GM23338 (cell line): Measurements from ENCODE around the gene CCNA2. TPM values are rescaled to one million over a fixed set of nuclear protein-coding genes. Genes with fewer than 3 reads are reported as not detected.

Experiments used
- ATAC-seq: fragments of 200-7000 bp; cut with Tn5 transposase; 3 replicates; pipeline ENCODE4 v1.9.1; 2020
- DNase-seq: peaks from one replicate; pipeline ENCODE4 v3.0.0-alpha.2; 2015; ENCODE audit warnings: low spot score
- H2AFZ ChIP-seq: fragments of 200-600 bp; sonication (generic); 2 replicates; pipeline ENCODE4 v1.8.0; 2016; ENCODE audit warnings: antibody characterized with exemption, mild to moderate bottlenecking, moderate library complexity
- H3F3A ChIP-seq: fragments of 200-600 bp; sonication (generic); replicated peaks from 2 replicates; pipeline ENCODE4 v1.8.0; 2017; ENCODE audit warnings: antibody characterized with exemption, mixed run types, low read depth
- H3K27ac ChIP-seq: fragments of 200-600 bp; sonication (generic); 2 replicates; pipeline ENCODE4 v1.6.1; 2016; ENCODE audit warnings: low read depth
- H3K27me3 ChIP-seq: fragments of 200-600 bp; sonication (generic); 2 replicates; pipeline ENCODE4 v1.8.0; 2016; ENCODE audit warnings: mild to moderate bottlenecking, mixed run types, moderate library complexity; ENCODE audit not compliant: insufficient read depth
- H3K36me3 ChIP-seq: fragments of 200-600 bp; sonication (generic); 2 replicates; pipeline ENCODE4 v1.8.0; 2016; ENCODE audit warnings: mild to moderate bottlenecking; ENCODE audit not compliant: insufficient read depth
- H3K4me1 ChIP-seq: fragments of 200-600 bp; sonication (generic); 2 replicates; pipeline ENCODE4 v1.8.0; 2016; ENCODE audit warnings: mild to moderate bottlenecking, moderate library complexity; ENCODE audit not compliant: insufficient read depth
- H3K4me2 ChIP-seq: fragments of 200-600 bp; sonication (generic); 2 replicates; pipeline ENCODE4 v1.7.1; 2017; ENCODE audit warnings: mixed run types
- H3K4me3 ChIP-seq: fragments of 200-600 bp; sonication (generic); 2 replicates; pipeline ENCODE4 v1.6.1; 2016; ENCODE audit warnings: mixed run types
- H3K79me2 ChIP-seq: fragments of 200-600 bp; sonication (generic); replicated peaks from 2 replicates; pipeline ENCODE4 v1.8.0; 2017; ENCODE audit warnings: mild to moderate bottlenecking; ENCODE audit not compliant: insufficient read depth
- H3K9me2 ChIP-seq: fragments of 200-600 bp; sonication (generic); 2 replicates; pipeline ENCODE4 v1.8.0; 2017; ENCODE audit not compliant: insufficient read depth
- H4K20me1 ChIP-seq: fragments of 200-600 bp; sonication (generic); replicated peaks from 2 replicates; pipeline ENCODE4 v1.8.0; 2017; ENCODE audit warnings: mild to moderate bottlenecking; ENCODE audit not compliant: insufficient read depth
- H3K27ac Mint-ChIP-seq: 2 replicates; pipeline ENCODE4 v1.8.0; 2020; ENCODE audit warnings: inconsistent platforms, mild to moderate bottlenecking, moderate library complexity, mixed read lengths
- H3K27me3 Mint-ChIP-seq: 3 replicates; pipeline ENCODE4 v1.8.0; 2022; ENCODE audit warnings: low read depth, mild to moderate bottlenecking, moderate library complexity, mixed read lengths, inconsistent platforms; ENCODE audit not compliant: insufficient read depth, poor library complexity
- H3K36me3 Mint-ChIP-seq: 3 replicates; pipeline ENCODE4 v1.8.0; 2021; ENCODE audit warnings: low read depth, mild to moderate bottlenecking, inconsistent platforms, moderate library complexity, mixed read lengths
- H3K4me1 Mint-ChIP-seq: 3 replicates; pipeline ENCODE4 v1.8.0; 2020; ENCODE audit warnings: mild to moderate bottlenecking, inconsistent platforms, mixed read lengths
- H3K4me3 Mint-ChIP-seq: 3 replicates; pipeline ENCODE4 v1.8.0; 2021; ENCODE audit warnings: moderate library complexity, mild to moderate bottlenecking, inconsistent platforms, mixed read lengths
- H3K9me3 Mint-ChIP-seq: 3 replicates; pipeline ENCODE4 v1.8.0; 2020; ENCODE audit warnings: moderate library complexity, mild to moderate bottlenecking, inconsistent platforms, mixed read lengths
- CREB1 ChIP-seq: fragments of 250-450 bp; sonication (Bioruptor Pico); IDR thresholded peaks from 2 replicates; pipeline ENCODE4 v1.5.0; 2020; ENCODE audit warnings: low read depth, mild to moderate bottlenecking, moderate library complexity
- CTCF ChIP-seq, 2 experiments: fragments of 200-600 bp in 1 of 2; sonication (generic) in 1 of 2; conservative IDR thresholded peaks; 2 replicates each; pipeline versions ENCODE4 v1.5.1 to v1.6.1; 2016 to 2017; ENCODE audit warnings: antibody characterized with exemption in 2 of 2, low read depth in 2 of 2, mild to moderate bottlenecking in 2 of 2, moderate library complexity in 1 of 2
- EZH2phosphoT487 ChIP-seq: fragments of 200-600 bp; sonication (generic); IDR thresholded peaks from one replicate; pipeline ENCODE4 v1.8.1; 2018; ENCODE audit warnings: antibody characterized with exemption; ENCODE audit not compliant: unreplicated experiment
- JUNB ChIP-seq: IDR thresholded peaks from one replicate; pipeline ENCODE4 v1.6.1; 2016; ENCODE audit warnings: antibody characterized with exemption; ENCODE audit not compliant: unreplicated experiment
- NANOG ChIP-seq: IDR thresholded peaks from 2 replicates; pipeline ENCODE4 v1.6.1; 2016; ENCODE audit warnings: antibody characterized with exemption, borderline replicate concordance
- POLR2AphosphoS5 ChIP-seq: IDR thresholded peaks from 2 replicates; pipeline ENCODE4 v1.6.1; 2016; ENCODE audit warnings: antibody characterized with exemption, low read depth
- REST ChIP-seq: IDR thresholded peaks from one replicate; pipeline ENCODE4 v1.6.1; 2018; ENCODE audit warnings: antibody characterized with exemption; ENCODE audit not compliant: unreplicated experiment
- STAT1 ChIP-seq: IDR thresholded peaks from one replicate; pipeline ENCODE4 v1.6.1; 2016; ENCODE audit warnings: antibody characterized with exemption; ENCODE audit not compliant: unreplicated experiment
- ZNF114 ChIP-seq: fragments of 250-450 bp; sonication (Bioruptor Pico); IDR thresholded peaks from 2 replicates; pipeline ENCODE4 v1.5.0; 2020; ENCODE audit warnings: mild to moderate bottlenecking, moderate library complexity
- ZNF331 ChIP-seq: fragments of 250-450 bp; sonication (Bioruptor Pico); IDR thresholded peaks from 2 replicates; pipeline ENCODE4 v1.5.0; 2020; ENCODE audit warnings: low read depth, mild to moderate bottlenecking, moderate library complexity
- ZNF462 ChIP-seq: fragments of 250-450 bp; sonication (Bioruptor Pico); IDR thresholded peaks from 2 replicates; pipeline ENCODE4 v1.5.0; 2020; ENCODE audit warnings: mild to moderate bottlenecking, moderate library complexity
- polyA plus RNA-seq: library from polyadenylated mRNA; unstranded; fragments of >200 nt; fragmentation: Nextera tagmentation; extraction: Ambion mirVana; gene quantifications from 2 replicates; pipeline ENCODE4 v1.2.1, GENCODE V29; 2016
- total RNA-seq: library from RNA; depleted of rRNA; stranded (reverse); fragments of >200 nt; shearing (Covaris generic); gene quantifications from 2 replicates; pipeline ENCODE4 v1.2.3, GENCODE V29; 2014
- TF ChIP-seq, protein P1 (sequence below): IDR thresholded peaks from 2 replicates; pipeline ENCODE4 v1.6.1; 2016; ENCODE audit warnings: antibody characterized with exemption

The CCNA2 gene
- total and polyA plus RNA-seq, 2 experiments from 2014 or later: 60.5 to 160 TPM

- 0 out of 2 replicates have a peak overlapping the region, but pooled peaks have one; percentile 43 for H3K27ac Mint-ChIP-seq
- no peak overlapping the region for H3K4me3 Mint-ChIP-seq
- peaks cover 9% of the 10 kb centered on the region for H3K27me3 Mint-ChIP-seq
- Histone ChIP-seq H3K4me3 (no peak overlapping the region), H2AFZ (no peak overlapping the region), H3K27ac (no peak overlapping the region), H3K4me2 (no peak overlapping the region), H4K20me1 (no peaks in the 10 kb centered on the region), H3K4me1 (peaks cover 13% of the 10 kb centered on the region), H3K9me2 (no peaks in the 10 kb centered on the region), H3K27me3 (no peaks in the 10 kb centered on the region), H3F3A (no peaks in the 10 kb centered on the region), H3K79me2 (peaks cover 28% of the 10 kb centered on the region), H3K36me3 (peaks cover 18% of the 10 kb centered on the region)
- ATAC-seq (no peak), DNase-seq (no peak)
- peaks cover 40% of the 10 kb centered on the region for H3K4me1 Mint-ChIP-seq
- no peaks in the 10 kb centered on the region for H3K9me3 Mint-ChIP-seq
- TF ChIP-seq JUNB: no peak
- no peak for TF ChIP-seq REST
- TF ChIP-seq STAT1: no peak
- TF ChIP-seq ZNF114: no peak
- no peak for TF ChIP-seq ZNF331 (CRISPR knock-in tag)
- TF ChIP-seq EZH2phosphoT487: no peak
- no peak for TF ChIP-seq ZNF462 (CRISPR knock-in tag)
- no peak for TF ChIP-seq NANOG
- TF ChIP-seq CREB1 (CRISPR knock-in tag): no peak
- TF ChIP-seq, protein P1, sequence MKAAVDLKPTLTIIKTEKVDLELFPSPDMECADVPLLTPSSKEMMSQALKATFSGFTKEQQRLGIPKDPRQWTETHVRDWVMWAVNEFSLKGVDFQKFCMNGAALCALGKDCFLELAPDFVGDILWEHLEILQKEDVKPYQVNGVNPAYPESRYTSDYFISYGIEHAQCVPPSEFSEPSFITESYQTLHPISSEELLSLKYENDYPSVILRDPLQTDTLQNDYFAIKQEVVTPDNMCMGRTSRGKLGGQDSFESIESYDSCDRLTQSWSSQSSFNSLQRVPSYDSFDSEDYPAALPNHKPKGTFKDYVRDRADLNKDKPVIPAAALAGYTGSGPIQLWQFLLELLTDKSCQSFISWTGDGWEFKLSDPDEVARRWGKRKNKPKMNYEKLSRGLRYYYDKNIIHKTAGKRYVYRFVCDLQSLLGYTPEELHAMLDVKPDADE: no peak
- TF ChIP-seq POLR2AphosphoS5: no peak
- no peak for TF ChIP-seq CTCF (conservative IDR thresholded peaks at IDR 0.05; ENCODE audit: low read depth in 2 of 2)
- peaks cover 24% of the 10 kb centered on the region; the same call in 2 of the 3 replicates for H3K36me3 Mint-ChIP-seq
Observed at GRCh38 chr4:121799208-121799823, 24.4 kb downstream of the CCNA2 start.
